ENCODE measurements around the gene TBK1. TPM values are rescaled to one million over a fixed set of nuclear protein-coding genes. Genes with fewer than 3 reads are reported as not detected.

Gene TBK1
- total RNA-seq, 4 donors from 2014 or later: 21.2 to 24.1 (median 22.6) TPM

GRCh38 chr12:64407342-64408223, 44.3 kb upstream of the TBK1 start:
- DNase-seq (ENCODE audit: extremely low spot score): no peak
- Histone ChIP-seq H3K36me3 (peaks cover 17 to 28% (median 23%) of the 10 kb centered on the region in 4 donors), H3K4me1 (peaks cover 10 to 21% (median 20%) of the 10 kb centered on the region in 4 donors), H3K27me3 (no peaks in the 10 kb centered on the region), H3K4me3 (no peak overlapping the region), H3K9me3 (no peaks in the 10 kb centered on the region), H3K27ac (replicated peaks in 1 of 4) (no peak overlapping the region)
- TF ChIP-seq POLR2A (IDR thresholded peaks at IDR 0.05; ENCODE audit: low read depth): no peak
- TF ChIP-seq EP300 (IDR thresholded peaks at IDR 0.05): no peak
- no peak for TF ChIP-seq POLR2AphosphoS5 (IDR thresholded peaks at IDR 0.05)
- no peak for TF ChIP-seq CTCF (IDR thresholded peaks at IDR 0.05)
- intact Hi-C loops (cut with DNase I): loop anchor here (5.0 kb wide), 2 partner anchors 45 to 565 kb away; partner anchors contain the start of genes SRGAP1 and TBK1
- WGBS: 83% methylated on average over 9 of the region's 9 CpGs

DNA sequence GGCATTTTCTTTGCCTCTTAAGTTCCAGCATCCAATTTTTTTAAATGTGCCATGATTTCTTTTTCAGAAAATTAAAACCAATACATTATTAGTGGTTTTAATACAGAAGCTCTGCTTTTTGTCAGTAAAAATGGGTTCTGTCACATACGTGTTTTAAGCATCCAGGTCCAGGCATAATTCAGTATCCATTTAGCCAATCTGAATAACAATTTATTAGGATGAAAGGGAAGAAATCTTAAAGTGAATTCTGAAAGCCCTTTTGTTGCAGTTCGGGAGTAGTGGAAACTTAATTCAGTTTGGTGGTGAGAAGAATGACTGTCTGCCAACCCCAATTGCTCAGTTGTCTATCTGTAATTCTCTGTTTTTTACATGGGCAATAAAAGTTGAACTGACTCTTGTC, 40.5 kb upstream of the TBK1 start:
- TF ChIP-seq EP300 (IDR thresholded peaks at IDR 0.05) (no peak), POLR2AphosphoS5 (IDR thresholded peaks at IDR 0.05) (no peak), CTCF (IDR thresholded peaks at IDR 0.05) (no peak), POLR2A (IDR thresholded peaks at IDR 0.05; ENCODE audit: low read depth) (no peak)
- Histone ChIP-seq H3K4me1 (peaks cover 0 to 5% (median 1%) of the 10 kb centered on the region in 4 donors), H3K36me3 (peaks cover 39 to 67% (median 60%) of the 10 kb centered on the region in 4 donors), H3K27ac (replicated peaks in 1 of 4) (no peak overlapping the region), H3K4me3 (no peak overlapping the region), H3K9me3 (no peaks in the 10 kb centered on the region), H3K27me3 (no peaks in the 10 kb centered on the region)
- DNase-seq (ENCODE audit: extremely low spot score): no peak
- intact Hi-C loops (cut with DNase I): loop anchor here (10.0 kb wide), 1 partner anchor 73 kb away; no protein-coding TSS in a partner anchor
- 85% methylated on average over 2 of the region's 2 CpGs for WGBS

DNA sequence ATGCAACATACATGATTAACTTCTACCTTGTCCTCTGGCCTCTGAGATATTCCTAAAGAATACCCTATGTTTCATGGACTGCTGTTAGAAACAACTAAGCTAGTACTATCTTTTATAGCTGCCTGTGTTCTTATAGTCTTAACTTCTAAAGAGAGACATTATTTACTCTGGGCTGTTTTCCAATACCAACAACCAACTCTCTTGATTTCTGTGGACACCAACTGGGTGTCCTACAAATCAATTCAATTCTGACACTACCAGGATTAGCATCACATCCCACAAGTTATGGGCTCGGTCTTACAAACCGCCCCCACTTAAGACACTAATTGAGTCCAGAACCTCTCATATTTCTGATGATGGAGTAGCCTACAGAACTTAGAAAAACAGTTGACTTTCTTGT, 39.5 kb upstream of the TBK1 start:
- intact Hi-C loops (cut with DNase I): loop anchor here (10.0 kb wide), 1 partner anchor 72 kb away; no protein-coding TSS in a partner anchor
- no peak overlapping the region for H3K27ac ChIP-seq (replicated peaks in 1 of 4)
- H3K4me3 ChIP-seq: no peak overlapping the region
- H3K27me3 ChIP-seq: no peaks in the 10 kb centered on the region
- WGBS: 94% methylated on average over 2 of the region's 2 CpGs
- peaks cover 50 to 77% (median 70%) of the 10 kb centered on the region in 4 donors for H3K36me3 ChIP-seq
- no peak for TF ChIP-seq POLR2AphosphoS5 (IDR thresholded peaks at IDR 0.05)
- TF ChIP-seq CTCF (IDR thresholded peaks at IDR 0.05): no peak
- TF ChIP-seq EP300 (IDR thresholded peaks at IDR 0.05): no peak
- no peak for TF ChIP-seq POLR2A (IDR thresholded peaks at IDR 0.05; ENCODE audit: low read depth)
- no peaks in the 10 kb centered on the region for H3K4me1 ChIP-seq
- no peak for DNase-seq (ENCODE audit: extremely low spot score)
- no peaks in the 10 kb centered on the region for H3K9me3 ChIP-seq

DNA sequence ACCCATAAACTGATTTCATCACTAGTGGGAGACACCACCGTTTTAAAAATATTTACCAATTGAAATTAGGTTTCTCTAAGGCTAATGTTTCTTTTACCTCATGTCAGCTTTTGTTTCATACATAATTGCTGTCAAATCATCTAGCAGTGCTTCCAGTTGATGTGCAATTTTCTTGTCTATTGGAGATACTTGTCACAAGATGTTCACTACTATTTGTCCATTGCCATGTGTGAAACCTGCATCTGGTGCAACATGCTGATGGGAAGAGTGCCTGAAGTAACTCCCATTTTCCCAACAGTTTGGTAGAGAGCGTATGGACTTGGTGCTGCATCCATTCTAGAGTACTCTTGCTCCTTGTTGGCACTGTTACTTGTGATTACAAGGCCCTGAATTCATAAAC, 38.0 kb upstream of the TBK1 start:
- H3K4me3 ChIP-seq: no peak overlapping the region
- H3K9me3 ChIP-seq: no peaks in the 10 kb centered on the region
- H3K36me3 ChIP-seq: peaks cover 64 to 91% (median 83%) of the 10 kb centered on the region in 4 donors
- H3K4me1 ChIP-seq: no peaks in the 10 kb centered on the region
- TF ChIP-seq POLR2AphosphoS5 (IDR thresholded peaks at IDR 0.05): no peak
- no peak for TF ChIP-seq POLR2A (IDR thresholded peaks at IDR 0.05; ENCODE audit: low read depth)
- no peak for TF ChIP-seq CTCF (IDR thresholded peaks at IDR 0.05)
- no peak for TF ChIP-seq EP300 (IDR thresholded peaks at IDR 0.05)
- no peaks in the 10 kb centered on the region for H3K27me3 ChIP-seq
- no peak for DNase-seq (ENCODE audit: extremely low spot score)
- H3K27ac ChIP-seq (replicated peaks in 1 of 4): no peak overlapping the region
- 84% methylated on average over 2 of the region's 2 CpGs for WGBS
- intact Hi-C loops (cut with DNase I): loop anchor here (10.0 kb wide), 1 partner anchor 71 kb away; no protein-coding TSS in a partner anchor
